HepG2 (cell line): ENCODE results near the gene KIF17. TPM values are rescaled to one million over a fixed set of nuclear protein-coding genes. Genes with fewer than 3 reads are reported as not detected.

Experiments used
- ATF4 ChIP-seq, 2 experiments: fragments of 450-650 bp in 1 of 2; sonication (generic) in 1 of 2; formaldehyde crosslinking; IDR thresholded peaks; 2 replicates each; pipeline versions ENCODE4 v1.5.0 to v1.8.0; 2020 to 2022; ENCODE audit warnings: mild to moderate bottlenecking in 1 of 2, missing genetic modification reagents in 1 of 2
- MXD3 ChIP-seq: IDR thresholded peaks from 2 replicates; pipeline ENCODE4 v1.6.1; 2016; ENCODE audit warnings: mild to moderate bottlenecking, missing biosample characterization, missing genetic modification reagents
- MXI1 ChIP-seq: IDR thresholded peaks from 3 replicates; pipeline ENCODE4 v1.6.1; 2012; ENCODE audit warnings: low read depth, low read length, inconsistent platforms, borderline replicate concordance
- PAWR ChIP-seq: sonication (generic); formaldehyde crosslinking; IDR thresholded peaks from 2 replicates; pipeline ENCODE4 v1.4.0; 2020; ENCODE audit warnings: missing genetic modification reagents, mild to moderate bottlenecking, borderline replicate concordance
- PHF20 ChIP-seq: sonication (generic); formaldehyde crosslinking; IDR thresholded peaks from 2 replicates; pipeline ENCODE4 v1.5.0; 2020; ENCODE audit warnings: mild to moderate bottlenecking, missing genetic modification reagents
- PRPF4 ChIP-seq: fragments of 200-400 bp; formaldehyde crosslinking; IDR thresholded peaks from 2 replicates; pipeline ENCODE4 v1.6.1; 2016; ENCODE audit warnings: low read length, low read depth; ENCODE audit not compliant: poor library complexity, severe bottlenecking
- RBFOX2 ChIP-seq: fragments of 200-400 bp; formaldehyde crosslinking; IDR thresholded peaks from 2 replicates; pipeline ENCODE4 v1.6.1; 2017; ENCODE audit warnings: low read depth, mild to moderate bottlenecking, low read length
- SNAPC5 ChIP-seq: sonication (generic); formaldehyde crosslinking; IDR thresholded peaks from 2 replicates; pipeline ENCODE4 v1.8.1; 2023; ENCODE audit warnings: mild to moderate bottlenecking, missing genetic modification reagents, borderline replicate concordance
- SOX13 ChIP-seq, 3 experiments: fragments of 450-650 bp in 1 of 3; sonication (generic) in 1 of 3; formaldehyde crosslinking in 1 of 3; IDR thresholded peaks in 2 of 3; conservative IDR thresholded peaks in 1 of 3; 2 replicates each; pipeline versions ENCODE4 v1.5.0 to v1.6.1; 2016 to 2020; ENCODE audit warnings: antibody characterized with exemption in 1 of 3, mild to moderate bottlenecking in 1 of 3, missing compliant biosample characterization in 1 of 3, missing genetic modification reagents in 1 of 3, moderate library complexity in 1 of 3
- THAP7 ChIP-seq: sonication (generic); formaldehyde crosslinking; IDR thresholded peaks from 2 replicates; pipeline ENCODE4 v1.8.1; 2023; ENCODE audit warnings: mild to moderate bottlenecking, missing genetic modification reagents
- THAP9 ChIP-seq: sonication (generic); formaldehyde crosslinking; IDR thresholded peaks from 2 replicates; pipeline ENCODE4; 2020; ENCODE audit warnings: missing genetic modification reagents, mild to moderate bottlenecking, borderline replicate concordance
- ZBTB46 ChIP-seq: sonication (generic); formaldehyde crosslinking; IDR thresholded peaks from 2 replicates; pipeline ENCODE4 v1.4.0; 2020; ENCODE audit warnings: mild to moderate bottlenecking, missing genetic modification reagents, borderline replicate concordance
- ZNF260 ChIP-seq: sonication (generic); formaldehyde crosslinking; IDR thresholded peaks from 2 replicates; pipeline ENCODE4 v1.4.0; 2020; ENCODE audit warnings: missing genetic modification reagents, low read depth, mild to moderate bottlenecking, borderline replicate concordance
- ZNF543 ChIP-seq: sonication (generic); formaldehyde crosslinking; IDR thresholded peaks from 2 replicates; pipeline ENCODE4 v1.4.0; 2020; ENCODE audit warnings: mild to moderate bottlenecking, missing genetic modification reagents
- ZNF574 ChIP-seq: sonication (generic); formaldehyde crosslinking; IDR thresholded peaks from 2 replicates; pipeline ENCODE4 v1.4.0; 2020; ENCODE audit warnings: missing genetic modification reagents
- ZNF619 ChIP-seq: sonication (generic); formaldehyde crosslinking; IDR thresholded peaks from 2 replicates; pipeline ENCODE4 v1.4.0; 2020; ENCODE audit warnings: mild to moderate bottlenecking, missing genetic modification reagents
- polyA plus RNA-seq, 8 experiments: library from polyadenylated mRNA; depleted of rRNA in 3 of 8; stranded (reverse) in 7 of 8; unstranded in 1 of 8; fragments of >200 nt; fragmentation: Illumina TruSeq in 4 of 8; extraction: Trizol in 4 of 8; gene quantifications; 2 replicates each; pipeline versions ENCODE4 v1.2.1 to v1.2.3, GENCODE V29; 2011 to 2016; ENCODE audit warnings: low read depth in 4 of 8, missing spikeins in 1 of 8, mixed read lengths in 1 of 8; ENCODE audit not compliant: insufficient read depth in 1 of 8
- total RNA-seq, 5 experiments: library from RNA; depleted of rRNA; stranded (reverse); fragments of >200 nt; fragmentation: Illumina TruSeq; extraction: Trizol; gene quantifications; 2 replicates each; pipeline ENCODE4 v1.2.3, GENCODE V29; 2016; ENCODE audit warnings: low read depth in 1 of 5

Gene KIF17
- total and polyA plus RNA-seq, 2 of the 13 experiments (the other 11 are each of a cell fraction or from before 2014, with no cell fraction given): 0.24 to 0.44 TPM

GRCh38 chr1:20661207-20662109 is 56.3 kb downstream of the KIF17 start, which contains the start of gene DDOST (continued):
- TF ChIP-seq ZNF619 (CRISPR knock-in tag) (no peak), ZNF543 (CRISPR knock-in tag) (peak; percentile 25; the same call in 1 of the 2 replicates), RBFOX2 (peak; percentile 95), ZNF574 (CRISPR knock-in tag) (peak; percentile 95), PAWR (CRISPR knock-in tag) (no peak), PHF20 (CRISPR knock-in tag) (peak; percentile 98), ZBTB46 (CRISPR knock-in tag) (no peak), THAP7 (CRISPR knock-in tag) (peak; percentile 68; the same call in 1 of the 2 replicates), ATF4 (CRISPR knock-in tag; IDR thresholded peaks at IDR 0.05) (0 out of 4 replicates have a peak, but pooled peaks of 1 of the 2 experiments have one; percentile 20), MXD3 (CRISPR knock-in tag) (no peak; the same call in none of the 2 replicates), ZNF260 (no peak), THAP9 (CRISPR knock-in tag) (peak; percentile 91), SNAPC5 (CRISPR knock-in tag) (0 out of 2 replicates have a peak, but pooled peaks have one; percentile 40), SOX13 (IDR thresholded peaks at IDR 0.05) (no peak), SOX13 (CRISPR knock-in tag; conservative IDR thresholded peaks at IDR 0.05 in 1 of 2, IDR thresholded peaks at IDR 0.05 in 1 of 2) (no peak), PRPF4 (no peak), MXI1 (peak; percentile 68; the same call in 1 of the 3 replicates)
